Measurements from ENCODE around the gene CDK15.

CDK15 gene

DNA sequence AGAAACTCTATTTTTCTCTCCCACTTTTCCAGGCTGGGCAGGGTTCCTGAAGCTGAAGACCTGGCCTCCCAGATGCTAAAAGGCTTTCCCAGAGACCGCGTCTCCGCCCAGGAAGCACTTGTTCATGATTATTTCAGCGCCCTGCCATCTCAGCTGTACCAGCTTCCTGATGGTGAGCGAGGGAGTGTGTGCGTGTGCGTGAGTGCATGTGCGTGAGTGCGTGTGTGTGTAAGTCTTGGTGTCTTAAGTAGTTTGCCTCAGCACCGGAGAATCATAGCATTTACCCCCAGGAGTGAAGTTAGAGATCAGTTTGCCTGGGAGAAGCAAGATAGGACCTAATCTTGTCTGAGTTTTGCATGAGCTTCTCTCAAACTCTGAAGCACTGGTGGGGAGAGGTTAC lies 73.7 kb downstream of the CDK15 start:
- no peak for DNase-seq

DNA sequence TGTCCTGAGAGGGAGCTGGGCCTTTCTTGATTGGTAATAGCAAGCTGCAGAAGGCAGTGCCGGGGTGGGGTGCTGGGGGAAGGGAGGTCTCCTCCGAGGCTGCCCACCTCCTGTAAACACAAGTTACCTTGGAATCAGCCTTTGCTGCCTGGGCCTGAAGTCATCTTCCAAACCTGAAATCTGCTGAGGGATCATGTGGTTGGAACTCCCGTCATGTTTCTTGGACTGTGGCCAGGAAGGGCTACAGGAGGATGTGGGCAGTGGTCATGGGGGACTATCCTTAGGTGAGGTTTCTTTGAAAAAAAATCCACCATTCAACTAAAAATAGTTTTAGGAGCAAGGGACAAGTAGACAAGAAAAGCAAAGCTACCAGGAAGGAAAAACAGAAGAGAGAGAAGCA lies 74.2 kb downstream of the CDK15 start:
- DNase-seq = no peak

DNA sequence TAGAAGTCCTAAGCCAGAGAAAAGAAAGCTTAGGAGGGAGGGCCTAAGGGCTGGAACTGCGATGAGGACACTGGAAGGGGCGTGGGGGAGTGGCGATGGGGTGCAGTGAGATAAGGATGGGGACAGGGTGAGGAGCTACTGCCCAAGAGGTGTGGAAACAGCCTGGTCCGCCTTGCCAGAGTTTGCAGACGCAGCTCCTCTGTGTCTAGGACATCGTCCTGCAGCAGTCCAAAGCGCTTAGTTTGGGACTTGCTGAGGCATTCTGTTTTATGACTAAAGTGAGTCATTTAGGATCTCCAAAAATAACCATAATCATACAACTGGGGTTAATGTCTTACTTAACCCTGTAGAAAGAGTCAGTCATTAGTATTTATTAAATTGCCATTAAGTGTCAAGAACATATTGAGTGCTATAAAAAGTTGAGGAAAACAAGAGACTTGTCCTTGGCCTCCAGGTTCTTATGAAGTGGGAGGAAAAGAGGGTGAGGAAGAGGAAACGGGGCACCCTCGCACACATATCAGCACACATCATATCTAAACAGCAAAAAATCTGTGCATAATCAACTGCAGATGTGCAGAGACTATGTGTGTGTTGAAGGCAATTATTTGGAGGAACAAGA lies 74.8 kb downstream of the CDK15 start:
- DNase-seq = no peak

DNA sequence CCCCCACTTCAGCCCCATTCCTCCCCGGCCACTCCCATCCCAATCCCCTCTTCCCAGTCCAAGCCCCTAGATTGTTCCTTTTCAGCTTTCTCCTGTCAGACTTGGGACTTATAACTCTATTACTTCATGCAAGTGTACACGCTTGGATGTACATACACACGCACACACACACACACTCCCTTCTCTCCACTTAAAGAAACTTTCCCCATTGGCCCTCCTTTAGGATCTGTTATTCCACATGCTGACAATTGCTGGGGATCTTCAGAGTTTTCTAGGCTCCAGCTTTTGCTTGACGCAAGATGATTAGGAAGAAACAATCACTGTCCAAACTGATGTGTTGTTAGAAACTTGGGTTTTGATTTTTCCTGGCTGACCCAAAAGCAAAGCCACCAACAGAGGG lies 75.4 kb downstream of the CDK15 start:
- DNase-seq = no peak

DNA sequence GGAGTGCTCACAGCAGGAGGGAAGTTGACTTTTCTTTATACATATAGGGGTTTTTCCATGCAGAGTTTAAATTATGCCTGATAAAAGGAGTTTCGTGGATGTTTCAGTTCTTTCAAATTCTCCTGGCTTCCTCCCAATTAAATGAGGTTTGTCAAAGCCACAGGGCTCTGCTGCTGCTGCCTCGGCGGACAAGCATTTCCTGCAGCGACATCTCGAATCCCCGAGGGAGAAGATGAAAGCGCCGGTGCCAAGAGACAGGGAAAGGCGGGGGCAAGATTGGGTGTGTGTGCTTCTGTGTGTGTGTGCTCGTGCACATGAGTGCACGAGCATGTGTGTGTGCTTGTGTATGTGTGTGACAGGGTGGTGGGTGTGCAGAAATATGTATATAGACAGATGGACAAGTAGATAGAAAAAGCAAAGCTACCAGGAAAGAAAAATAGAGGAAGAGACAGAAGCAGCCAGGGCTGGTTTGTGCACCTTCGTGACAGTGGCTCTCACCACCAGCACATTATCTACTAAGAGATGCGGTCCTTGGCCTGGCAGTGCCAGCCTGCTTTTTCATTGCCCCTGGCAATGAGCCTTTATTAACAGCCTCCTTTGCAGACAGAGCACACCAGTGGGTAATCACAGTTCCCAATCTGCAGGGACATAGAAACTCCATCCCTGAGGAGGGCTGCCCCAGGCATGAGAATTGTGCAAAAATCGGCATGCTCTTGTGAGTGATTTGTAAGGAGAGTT lies 76.2 kb downstream of the CDK15 start:
- no peak for DNase-seq

- DNase-seq = no peak
These were observed 77.5 kb downstream of the CDK15 start for GRCh38 chr2:201883606-201884369.

- no peak for DNase-seq
These were observed 80.2 kb downstream of the CDK15 start for GRCh38 chr2:201886504-201886903.

- DNase-seq = no peak
These were observed 81.6 kb downstream of the CDK15 start for GRCh38 chr2:201887773-201888425.

- DNase-seq = no peak
These were observed 82.1 kb downstream of the CDK15 start for GRCh38 chr2:201888426-201888800.

- DNase-seq = no peak
These were observed 84.1 kb downstream of the CDK15 start for GRCh38 chr2:201890453-201890852.

DNA sequence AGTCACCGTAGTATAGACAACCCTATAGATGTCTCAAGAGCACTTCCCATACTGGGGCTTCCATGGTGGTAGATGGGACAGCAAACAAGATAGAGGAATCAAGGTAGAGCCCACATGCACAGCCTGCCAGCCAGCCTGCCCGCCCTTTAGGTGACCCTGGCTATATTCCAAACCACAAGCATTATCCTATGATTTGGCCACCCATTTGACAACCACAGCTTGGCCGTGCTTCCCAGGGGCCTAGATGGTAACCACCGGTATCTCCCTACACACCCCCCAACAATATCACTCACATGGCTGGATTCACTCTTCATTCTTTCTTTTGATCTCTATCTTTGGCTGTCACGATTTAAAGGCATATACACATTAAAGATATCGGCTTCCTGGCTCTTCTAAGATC lies 85.3 kb downstream of the CDK15 start:
- DNase-seq = no peak

- no peak for DNase-seq
These were observed 86.2 kb downstream of the CDK15 start for GRCh38 chr2:201892516-201892915.

DNA sequence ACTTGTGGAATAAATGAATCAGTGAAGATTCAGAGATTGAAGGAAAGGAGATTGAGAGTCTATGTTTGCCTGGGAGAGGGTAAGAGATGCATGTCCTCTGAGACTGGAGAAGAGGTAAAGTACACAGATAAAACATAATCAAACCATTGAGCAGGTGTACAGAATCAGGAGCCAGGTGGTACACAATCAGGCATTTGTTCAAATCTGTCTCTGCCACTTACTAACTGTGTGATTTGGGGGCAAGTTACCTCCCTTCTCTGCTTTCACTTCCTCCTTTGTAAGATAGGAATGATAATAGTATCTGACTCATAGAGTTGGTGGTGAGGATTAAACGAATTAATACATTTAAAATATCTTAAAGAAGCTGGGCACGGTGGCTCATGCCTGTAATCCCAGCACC lies 94.0 kb downstream of the CDK15 start:
- DNase-seq = no peak

DNA sequence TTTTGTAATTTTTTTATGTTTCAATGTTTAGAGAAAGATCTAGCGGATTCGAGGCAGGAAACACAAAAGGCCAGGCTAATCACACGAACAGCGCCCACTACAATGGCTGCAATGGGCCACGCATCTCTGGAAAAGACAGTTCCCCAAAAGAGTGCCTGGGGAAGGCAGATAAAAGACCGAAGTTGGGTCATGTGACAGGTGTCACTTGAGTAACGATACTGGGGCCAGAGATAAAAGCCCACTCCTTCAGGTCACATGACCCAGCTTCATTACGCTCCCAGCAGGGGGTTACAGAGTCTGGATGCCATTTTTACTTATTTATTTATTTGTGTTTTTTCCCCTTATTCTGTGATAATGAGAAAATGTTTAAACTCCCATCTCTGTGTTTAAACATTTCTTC lies 95.4 kb downstream of the CDK15 start:
- DNase-seq = no peak

DNA sequence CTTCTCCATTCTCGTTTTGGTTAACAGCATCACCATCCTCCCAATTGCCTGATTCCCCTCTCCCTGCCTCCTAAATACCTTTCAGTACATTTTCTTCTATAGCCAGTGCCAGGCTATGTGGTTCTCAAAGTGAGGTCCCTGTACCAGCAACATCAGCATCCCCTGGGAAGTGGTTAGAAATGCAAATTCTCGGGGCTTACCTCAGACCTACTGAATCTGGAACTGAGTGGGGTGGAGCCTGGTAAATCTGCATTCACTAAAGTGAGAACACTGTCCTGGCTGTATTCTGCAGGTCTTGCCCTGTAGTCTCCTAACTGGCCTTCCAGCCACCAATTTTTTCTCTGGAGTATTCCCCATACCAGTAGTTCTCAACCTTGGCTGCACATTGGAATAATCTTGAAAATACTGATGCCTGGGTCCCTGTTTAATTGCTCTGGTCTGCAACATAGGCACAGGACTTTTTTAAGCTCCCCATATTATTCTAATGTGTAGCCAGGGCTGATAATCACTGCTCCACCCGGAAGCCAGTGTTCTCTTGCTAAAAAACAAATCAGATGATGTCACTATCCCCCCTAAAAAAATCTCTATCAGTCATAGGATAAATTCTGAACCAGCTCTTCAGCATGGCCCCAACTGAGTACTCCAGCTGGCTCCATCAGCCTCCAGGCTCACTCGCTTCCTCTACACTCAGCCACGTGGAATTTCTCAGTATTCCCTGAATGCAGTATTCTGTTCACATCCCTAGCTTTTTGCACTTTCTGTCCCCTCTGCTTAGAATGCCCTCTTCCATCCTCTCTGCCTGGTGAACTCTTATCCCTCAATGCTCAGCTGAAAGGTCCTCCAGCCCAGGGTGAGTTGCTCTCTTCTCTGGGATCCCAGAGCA lies 98.4 kb downstream of the CDK15 start:
- no peak for DNase-seq

GRCh38 chr2:201906777-201907562 lies 100.6 kb downstream of the CDK15 start:
- DNase-seq = no peak

DNA sequence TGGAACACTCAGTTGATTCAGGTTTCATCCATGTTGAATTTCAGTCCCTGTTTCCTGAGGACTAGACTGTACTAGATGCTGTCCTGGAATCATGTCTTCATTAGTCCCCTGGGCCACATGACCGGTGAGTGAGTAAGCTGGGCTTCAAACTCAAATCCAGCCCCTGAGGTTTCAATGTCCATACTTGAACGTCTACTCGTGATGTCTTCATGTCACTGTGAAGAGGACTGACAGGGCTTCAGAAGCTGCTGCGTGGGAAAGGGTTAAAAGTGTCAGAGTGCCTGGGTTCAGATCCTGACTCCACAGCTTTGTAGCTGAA lies 101.2 kb downstream of the CDK15 start:
- no peak for DNase-seq

DNA sequence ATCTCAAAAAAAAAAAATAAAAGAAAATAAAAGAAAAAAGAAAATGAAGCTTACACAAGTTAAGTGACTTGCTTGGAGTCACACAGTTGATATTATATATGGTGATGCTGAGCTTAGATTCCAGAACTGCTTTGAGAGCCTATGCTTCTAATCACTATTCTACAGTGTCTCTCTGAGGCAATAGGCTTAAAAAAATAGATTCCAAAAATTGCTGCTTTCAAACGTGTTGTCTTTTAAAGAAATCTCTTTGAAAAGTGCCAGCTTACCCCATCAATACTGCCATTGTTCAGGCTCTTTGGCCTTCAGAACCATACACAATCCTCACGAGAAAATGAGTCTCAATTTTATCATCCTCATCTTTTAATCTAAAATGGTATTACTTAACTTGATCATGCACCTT lies 102.6 kb downstream of the CDK15 start:
- DNase-seq = no peak

GRCh38 chr2:201909348-201909747 lies 103.0 kb downstream of the CDK15 start:
- no peak for DNase-seq

DNA sequence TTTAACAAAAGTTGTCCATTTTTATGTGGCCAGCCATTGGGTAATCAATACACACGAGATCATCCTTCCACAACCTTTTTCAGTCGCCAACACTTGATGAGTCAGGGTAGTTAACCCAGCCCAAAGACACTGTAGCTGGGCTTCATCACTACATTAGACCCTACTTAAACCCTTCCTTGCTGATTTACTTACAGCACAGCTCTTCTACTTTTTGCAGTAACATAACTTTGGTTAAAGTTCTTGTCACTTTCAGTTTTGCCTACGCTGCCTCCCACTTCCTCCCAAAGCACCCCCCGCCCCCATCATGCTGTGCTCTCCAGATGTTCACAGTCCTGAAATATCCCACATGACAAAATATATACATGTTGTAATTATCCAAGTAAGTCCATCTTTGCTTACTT lies 103.6 kb downstream of the CDK15 start:
- no peak for DNase-seq

DNA sequence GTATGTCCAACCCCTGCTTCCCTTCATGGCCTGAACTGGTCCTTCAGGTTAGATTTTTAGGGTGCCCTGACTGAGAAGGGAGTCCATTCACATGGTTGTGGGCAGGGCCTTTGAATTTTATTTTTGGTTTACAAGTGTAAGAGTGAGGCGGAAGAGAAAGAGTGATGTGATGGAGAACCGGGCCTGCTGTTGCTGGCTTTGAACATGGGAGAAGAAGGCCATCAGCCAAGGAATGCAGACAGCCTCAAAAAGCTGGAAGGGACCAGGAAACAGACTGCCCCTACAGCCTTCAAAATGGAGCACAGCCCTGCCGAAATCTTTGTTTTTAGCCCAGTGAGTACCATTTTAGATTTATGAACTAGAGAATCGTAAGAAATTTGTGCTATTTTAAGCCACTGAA lies 105.0 kb downstream of the CDK15 start:
- DNase-seq = no peak

DNA sequence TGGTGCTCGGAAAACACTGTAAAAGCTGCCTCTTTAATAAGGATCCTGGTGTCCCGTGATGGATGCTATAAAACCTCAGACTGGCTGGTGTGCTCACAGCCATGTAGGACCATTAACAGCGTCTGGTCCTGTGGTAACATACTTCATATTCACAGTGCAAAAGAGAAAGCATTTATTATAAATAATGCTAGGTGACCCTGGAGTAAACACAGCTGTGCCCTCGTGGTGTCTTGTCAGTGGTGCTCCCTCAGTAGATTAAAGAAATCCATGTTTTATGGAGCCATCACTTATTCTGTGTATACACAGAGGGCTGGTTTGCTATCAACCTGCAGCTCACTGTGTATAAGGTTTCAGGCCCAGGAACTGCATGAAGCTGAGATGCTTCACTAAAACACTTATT lies 106.9 kb downstream of the CDK15 start:
- DNase-seq = no peak
